ENCODE results near the gene CRLF2.

- TF ChIP-seq BHLHE40 (IDR thresholded peaks at IDR 0.05; ENCODE audit: borderline replicate concordance in 1 of 2, low read depth in 2 of 2, low read length in 1 of 2) (no peak), SP1 (IDR thresholded peaks at IDR 0.05; ENCODE audit: low read depth, low read length) (no peak)
Measured at GRCh38 chrX:1170243-1170642, 42.2 kb downstream of the CRLF2 start.

All from GM12878 (cell line).